CD4-positive, alpha-beta T cell (primary cell): Measurements from ENCODE around the gene DSEL. TPM values are rescaled to one million over a fixed set of nuclear protein-coding genes. Genes with fewer than 3 reads are reported as not detected.

ENCODE experiments used
- ATAC-seq: fragments of 200-7000 bp; cut with Tn5 transposase; one replicate; pipeline ENCODE4 v1.10.0; 2022; ENCODE audit warnings: mild to moderate bottlenecking; ENCODE audit not compliant: poor library complexity
- CTCF ChIA-PET: fragments of 350-600 bp; sonication (Branson Sonifier 250); formaldehyde crosslinking; loops from one replicate; lab custom pipeline; 2021; ENCODE audit warnings: antibody characterized with exemption, inconsistent platforms; lab: Charles Lee
- POLR2A ChIA-PET: fragments of 350-600 bp; sonication (Branson Sonifier 250); formaldehyde crosslinking; loops from one replicate; lab custom pipeline; 2021; ENCODE audit warnings: antibody characterized with exemption, inconsistent platforms; lab: Charles Lee
- DNase-seq, 14 experiments: peaks; one replicate each; pipeline ENCODE4 v3.0.0-alpha.2; 2013 to 2020; ENCODE audit warnings: mixed read lengths in 2 of 14
- H3K27ac ChIP-seq, 2 donors: one replicate each; pipeline versions ENCODE4 v1.5.1 to v1.7.0; 2013; ENCODE audit warnings: low read length in 2 of 2, low read depth in 1 of 2, mild to moderate bottlenecking in 1 of 2
- H3K27me3 ChIP-seq, 2 experiments: 1 replicate in 1 of 2; 2 replicates in 1 of 2; pipeline versions ENCODE4 v1.6.1 to v1.7.0; 2013; ENCODE audit warnings: low read length in 2 of 2, control low read depth in 1 of 2, mild to moderate bottlenecking in 1 of 2, moderate library complexity in 1 of 2; ENCODE audit not compliant: insufficient read depth in 2 of 2, control insufficient read depth in 1 of 2
- H3K36me3 ChIP-seq: one replicate; pipeline ENCODE4 v1.6.1; 2013; ENCODE audit warnings: low read length, control low read depth; ENCODE audit not compliant: insufficient read depth
- H3K4me1 ChIP-seq: one replicate; pipeline ENCODE4 v1.6.1; 2013; ENCODE audit warnings: low read length, control low read depth; ENCODE audit not compliant: insufficient read depth
- H3K4me3 ChIP-seq: one replicate; pipeline ENCODE4 v1.5.1; 2013; ENCODE audit warnings: mild to moderate bottlenecking, low read length, moderate library complexity
- H3K9me3 ChIP-seq, 2 experiments: 1 replicate in 1 of 2; 2 replicates in 1 of 2; pipeline versions ENCODE4 v1.6.1 to v1.7.0; 2013; ENCODE audit warnings: low read length in 2 of 2, mild to moderate bottlenecking in 2 of 2, control low read depth in 1 of 2, moderate library complexity in 1 of 2; ENCODE audit not compliant: control insufficient read depth in 1 of 2, insufficient read depth in 1 of 2
- H3K27ac Mint-ChIP-seq: one replicate; pipeline ENCODE4 v1.8.0; 2020; ENCODE audit warnings: mixed read lengths
- H3K27me3 Mint-ChIP-seq: one replicate; pipeline ENCODE4 v1.8.0; 2021; ENCODE audit warnings: mixed read lengths
- H3K36me3 Mint-ChIP-seq: one replicate; pipeline ENCODE4 v1.8.0; 2021; ENCODE audit warnings: low read depth, mixed read lengths
- H3K4me1 Mint-ChIP-seq: one replicate; pipeline ENCODE4 v1.8.0; 2021; ENCODE audit warnings: low read depth, mixed read lengths
- H3K4me3 Mint-ChIP-seq: one replicate; pipeline ENCODE4 v1.8.0; 2020; ENCODE audit warnings: mild to moderate bottlenecking, mixed read lengths
- H3K9me3 Mint-ChIP-seq: one replicate; pipeline ENCODE4 v1.8.0; 2020; ENCODE audit warnings: mixed read lengths
- intact Hi-C, 2 experiments: fragments of 100-400 bp; cut with DNase I in 1 of 2; cut with micrococcal nuclease in 1 of 2; formaldehyde crosslinking; loops; one replicate each; pipeline versions ENCODE4 v1.15.1 to v1.9.0; 2023 to 2025; cut with DNase I, micrococcal nuclease
- total RNA-seq, 174 experiments: library from RNA in 2 of 174; stranded (reverse) in 2 of 174; gene quantifications; one replicate each; pipeline ENCODE4 v1.2.3 and lab custom pipeline; 2021 to 2026
- TF ChIP-seq, protein P1 (sequence below): fragments of 200-600 bp; IDR thresholded peaks from one replicate; pipeline ENCODE4 v1.8.0; 2022; ENCODE audit warnings: antibody characterized with exemption, mild to moderate bottlenecking

DSEL gene
- total RNA-seq, 2 experiments from 2014 or later: 0.52 to 0.53 TPM

DNA sequence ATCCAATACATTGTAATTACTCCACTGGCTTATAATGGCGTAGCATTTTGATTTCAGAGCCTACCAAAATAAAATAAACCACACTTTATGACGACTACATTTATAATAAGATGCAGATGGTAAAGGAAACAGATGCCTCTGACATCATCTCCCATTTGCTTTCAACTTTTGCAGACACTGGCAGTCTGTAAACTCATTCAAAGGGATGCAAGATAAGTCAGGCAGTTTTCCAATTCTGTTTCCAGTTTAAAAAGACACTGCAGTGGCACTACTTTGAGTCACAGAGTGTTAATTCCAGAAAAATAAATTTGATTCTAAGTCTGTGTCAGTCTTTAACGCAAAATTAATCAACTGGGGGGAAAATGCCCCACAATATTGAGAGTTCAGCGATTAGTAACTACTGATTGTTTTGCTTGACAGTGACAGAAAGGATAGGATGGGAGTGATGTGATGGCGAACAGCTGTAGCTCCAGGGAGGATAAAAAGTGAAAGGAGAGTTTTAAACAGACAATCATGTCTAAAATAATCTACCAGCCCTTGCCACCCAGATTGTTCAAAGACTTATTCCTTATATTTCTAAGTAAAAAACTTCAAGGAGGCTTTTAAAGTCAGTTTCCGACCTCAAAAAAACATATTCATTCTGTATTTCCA is 6.7 kb downstream of the DSEL start:
- no peak overlapping the region for H3K4me3 ChIP-seq
- TF ChIP-seq, protein P1, sequence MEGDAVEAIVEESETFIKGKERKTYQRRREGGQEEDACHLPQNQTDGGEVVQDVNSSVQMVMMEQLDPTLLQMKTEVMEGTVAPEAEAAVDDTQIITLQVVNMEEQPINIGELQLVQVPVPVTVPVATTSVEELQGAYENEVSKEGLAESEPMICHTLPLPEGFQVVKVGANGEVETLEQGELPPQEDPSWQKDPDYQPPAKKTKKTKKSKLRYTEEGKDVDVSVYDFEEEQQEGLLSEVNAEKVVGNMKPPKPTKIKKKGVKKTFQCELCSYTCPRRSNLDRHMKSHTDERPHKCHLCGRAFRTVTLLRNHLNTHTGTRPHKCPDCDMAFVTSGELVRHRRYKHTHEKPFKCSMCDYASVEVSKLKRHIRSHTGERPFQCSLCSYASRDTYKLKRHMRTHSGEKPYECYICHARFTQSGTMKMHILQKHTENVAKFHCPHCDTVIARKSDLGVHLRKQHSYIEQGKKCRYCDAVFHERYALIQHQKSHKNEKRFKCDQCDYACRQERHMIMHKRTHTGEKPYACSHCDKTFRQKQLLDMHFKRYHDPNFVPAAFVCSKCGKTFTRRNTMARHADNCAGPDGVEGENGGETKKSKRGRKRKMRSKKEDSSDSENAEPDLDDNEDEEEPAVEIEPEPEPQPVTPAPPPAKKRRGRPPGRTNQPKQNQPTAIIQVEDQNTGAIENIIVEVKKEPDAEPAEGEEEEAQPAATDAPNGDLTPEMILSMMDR: no peak
- H3K27me3 ChIP-seq: no peaks in the 10 kb centered on the region
- no peaks in the 10 kb centered on the region for H3K36me3 Mint-ChIP-seq
- H3K27ac Mint-ChIP-seq: no peak overlapping the region
- H3K9me3 ChIP-seq: no peaks in the 10 kb centered on the region
- H3K4me1 ChIP-seq: no peaks in the 10 kb centered on the region
- H3K9me3 Mint-ChIP-seq: no peaks in the 10 kb centered on the region
- no peak overlapping the region for H3K4me3 Mint-ChIP-seq
- H3K27ac ChIP-seq: no peak overlapping the region
- intact Hi-C loops: loop anchor here (5.0 to 10.0 kb wide), 3 partner anchors 1147 to 1212 kb away; partner anchors contain the start of gene TMX3 (in 1 of the 2)
- H3K27me3 Mint-ChIP-seq: no peaks in the 10 kb centered on the region
- DNase-seq (no peak), ATAC-seq (no peak)
- ChIA-PET POLR2A (no interaction called here), CTCF (no interaction called here)
- H3K4me1 Mint-ChIP-seq: peaks cover 4% of the 10 kb centered on the region
- no peaks in the 10 kb centered on the region for H3K36me3 ChIP-seq

DNA sequence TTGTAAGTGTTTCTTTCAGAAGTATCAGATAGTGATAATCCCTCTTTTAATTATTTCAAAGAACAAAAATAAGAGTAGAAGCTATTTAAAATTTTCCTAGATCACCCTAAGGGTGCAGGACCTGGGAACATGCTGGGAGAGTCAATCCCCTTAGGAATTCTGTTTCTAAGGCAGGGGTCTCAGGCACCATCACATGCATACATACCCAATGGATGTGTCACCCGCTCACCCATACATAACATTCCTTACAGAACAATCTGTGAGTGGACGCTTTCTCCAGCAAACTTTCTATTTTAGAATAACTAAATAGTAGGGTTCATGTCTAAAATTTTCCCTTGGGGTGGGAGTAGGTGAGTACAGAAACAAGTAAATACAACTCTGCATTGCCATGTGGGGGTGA is 8.4 kb downstream of the DSEL start:
- Mint-ChIP-seq H3K4me1 (no peaks in the 10 kb centered on the region), H3K9me3 (no peaks in the 10 kb centered on the region), H3K27me3 (no peaks in the 10 kb centered on the region), H3K4me3 (no peak overlapping the region), H3K27ac (no peak overlapping the region), H3K36me3 (no peaks in the 10 kb centered on the region)
- Histone ChIP-seq H3K27ac (no peak overlapping the region), H3K4me1 (no peaks in the 10 kb centered on the region), H3K27me3 (no peaks in the 10 kb centered on the region), H3K4me3 (no peak overlapping the region), H3K9me3 (no peaks in the 10 kb centered on the region), H3K36me3 (no peaks in the 10 kb centered on the region)
- TF ChIP-seq, protein P1: no peak
- no peak for ATAC-seq
- DNase-seq: no peak
- POLR2A ChIA-PET: interaction anchor here (0.6 kb wide), 1 partner anchor 58 kb away, joined by 3 read pairs; no protein-coding TSS in a partner anchor
- CTCF ChIA-PET: no interaction called here
- intact Hi-C loops: no loop called here

DNA sequence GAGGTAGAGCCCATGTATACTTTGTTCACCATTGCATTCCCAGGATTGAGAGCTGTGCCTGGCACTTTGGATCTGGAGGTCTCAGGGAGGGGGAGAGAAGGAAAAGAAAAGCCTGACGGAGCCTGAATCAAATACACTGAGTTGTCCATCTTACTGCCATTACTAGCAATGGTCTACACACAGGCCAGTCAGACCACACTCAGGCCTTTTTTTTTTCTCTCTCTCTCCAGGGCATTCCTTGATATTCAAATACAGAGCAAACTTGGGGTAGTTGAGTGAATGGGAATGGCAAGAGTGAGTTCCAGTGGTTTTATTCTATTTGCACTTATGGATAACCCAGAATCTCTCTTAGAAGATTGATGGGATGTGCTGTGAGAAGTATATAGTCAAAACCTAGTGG is 11.8 kb downstream of the DSEL start:
- Histone ChIP-seq H3K4me1 (no peaks in the 10 kb centered on the region), H3K4me3 (no peak overlapping the region), H3K9me3 (no peaks in the 10 kb centered on the region), H3K27me3 (no peaks in the 10 kb centered on the region), H3K27ac (no peak overlapping the region), H3K36me3 (no peaks in the 10 kb centered on the region)
- no peak for DNase-seq
- Mint-ChIP-seq H3K27ac (no peak overlapping the region), H3K9me3 (no peaks in the 10 kb centered on the region), H3K36me3 (no peaks in the 10 kb centered on the region), H3K27me3 (peaks cover 5% of the 10 kb centered on the region), H3K4me1 (no peaks in the 10 kb centered on the region), H3K4me3 (no peak overlapping the region)
- no peak for ATAC-seq
- intact Hi-C loops: no loop called here
- CTCF ChIA-PET: no interaction called here
- POLR2A ChIA-PET: no interaction called here
- TF ChIP-seq, protein P1: no peak
